HAP-1 (cell line): Measurements from ENCODE around the gene LRRTM3.

Experiments used
- DNase-seq, 2 experiments: peaks; one replicate each; pipeline ENCODE4 v3.0.0-alpha.2; 2016 to 2020; ENCODE audit warnings: low spot score in 2 of 2
- H3K27me3 ChIP-seq: fragments of 250-450 bp; sonication (Bioruptor Pico); 2 replicates; pipeline ENCODE4 v1.5.1; 2020; ENCODE audit warnings: low read depth, mild to moderate bottlenecking, moderate library complexity
- H3K36me3 ChIP-seq: fragments of 250-450 bp; sonication (Bioruptor Pico); replicated peaks from 2 replicates; pipeline ENCODE4 v1.5.1; 2020; ENCODE audit warnings: mild to moderate bottlenecking
- H3K4me1 ChIP-seq: fragments of 250-450 bp; sonication (Bioruptor Pico); 2 replicates; pipeline ENCODE4 v1.5.1; 2020; ENCODE audit warnings: mild to moderate bottlenecking
- H3K4me3 ChIP-seq: fragments of 250-450 bp; sonication (Bioruptor Pico); 2 replicates; pipeline ENCODE4 v1.5.1; 2020; ENCODE audit warnings: mild to moderate bottlenecking, moderate library complexity
- H3K9me3 ChIP-seq: fragments of 250-450 bp; sonication (Bioruptor Pico); 2 replicates; pipeline ENCODE4 v1.5.1; 2020; ENCODE audit warnings: mild to moderate bottlenecking, moderate library complexity
- in situ Hi-C: fragments of 300-500 bp; cut with MboI; formaldehyde crosslinking; loops from 3 replicates; pipeline ENCODE4 v1.14.3; 2020; ENCODE audit warnings: low sequenced_read_pairs, inconsistent platforms, mixed read lengths

The LRRTM3 gene

GRCh38 chr10:66925896-66926715 lies at the start of gene LRRTM3:
Gene LRRTM3, plus strand, starts transcription at chr10:66926036.
- H3K9me3 ChIP-seq: no peaks in the 10 kb centered on the region
- peak within 1 kb of the TSS; percentile 38 for H3K4me3 ChIP-seq
- peak; percentile 87 to 97 for DNase-seq
- peaks cover 25% of the 10 kb centered on the region for H3K4me1 ChIP-seq
- H3K36me3 ChIP-seq: no peaks in the 10 kb centered on the region
- H3K27me3 ChIP-seq: no peaks in the 10 kb centered on the region
- in situ Hi-C loops: loop anchor here (25.0 kb wide), 1 partner anchor 586 kb away; no protein-coding TSS in a partner anchor

GRCh38 chr10:66877361-66877760 lies 48.5 kb upstream of the LRRTM3 start:
- no peaks in the 10 kb centered on the region for H3K36me3 ChIP-seq
- H3K4me1 ChIP-seq: no peaks in the 10 kb centered on the region
- no peaks in the 10 kb centered on the region for H3K9me3 ChIP-seq
- no peak for DNase-seq
- in situ Hi-C loops: no loop called here
- no peaks in the 10 kb centered on the region for H3K27me3 ChIP-seq
- H3K4me3 ChIP-seq: no peak overlapping the region

- Histone ChIP-seq H3K4me3 (no peak overlapping the region), H3K27me3 (no peaks in the 10 kb centered on the region), H3K9me3 (no peaks in the 10 kb centered on the region), H3K36me3 (no peaks in the 10 kb centered on the region), H3K4me1 (no peaks in the 10 kb centered on the region)
- no peak for DNase-seq
- in situ Hi-C loops: no loop called here
Observed at GRCh38 chr10:66880292-66880691, 45.5 kb upstream of the LRRTM3 start.

- H3K27me3 ChIP-seq: no peaks in the 10 kb centered on the region
- no peak overlapping the region for H3K4me3 ChIP-seq
- no peaks in the 10 kb centered on the region for H3K9me3 ChIP-seq
- in situ Hi-C loops: no loop called here
- DNase-seq: no peak
- H3K36me3 ChIP-seq: no peaks in the 10 kb centered on the region
- H3K4me1 ChIP-seq: no peaks in the 10 kb centered on the region
Observed at GRCh38 chr10:66880826-66881225, 45.0 kb upstream of the LRRTM3 start.

GRCh38 chr10:66881814-66882213 lies 44.0 kb upstream of the LRRTM3 start:
- H3K4me1 ChIP-seq: no peaks in the 10 kb centered on the region
- no peaks in the 10 kb centered on the region for H3K27me3 ChIP-seq
- H3K9me3 ChIP-seq: no peaks in the 10 kb centered on the region
- H3K36me3 ChIP-seq: no peaks in the 10 kb centered on the region
- DNase-seq: no peak
- no peak overlapping the region for H3K4me3 ChIP-seq
- in situ Hi-C loops: no loop called here

- Histone ChIP-seq H3K27me3 (no peaks in the 10 kb centered on the region), H3K9me3 (no peaks in the 10 kb centered on the region), H3K4me1 (no peaks in the 10 kb centered on the region), H3K4me3 (no peak overlapping the region), H3K36me3 (no peaks in the 10 kb centered on the region)
- in situ Hi-C loops: no loop called here
- DNase-seq: no peak
Observed at GRCh38 chr10:66882271-66882670, 43.6 kb upstream of the LRRTM3 start.

GRCh38 chr10:66886848-66887247 lies 39.0 kb upstream of the LRRTM3 start:
- DNase-seq: no peak
- Histone ChIP-seq H3K36me3 (no peaks in the 10 kb centered on the region), H3K4me1 (peaks cover 3% of the 10 kb centered on the region), H3K27me3 (no peaks in the 10 kb centered on the region), H3K4me3 (no peak overlapping the region), H3K9me3 (no peaks in the 10 kb centered on the region)
- in situ Hi-C loops: no loop called here

- in situ Hi-C loops: no loop called here
- DNase-seq: no peak
- Histone ChIP-seq H3K36me3 (no peaks in the 10 kb centered on the region), H3K4me1 (peaks cover 12% of the 10 kb centered on the region), H3K27me3 (no peaks in the 10 kb centered on the region), H3K4me3 (no peak overlapping the region), H3K9me3 (no peaks in the 10 kb centered on the region)
Observed at GRCh38 chr10:66888237-66888636, 37.6 kb upstream of the LRRTM3 start.

GRCh38 chr10:66892871-66893270 lies 33.0 kb upstream of the LRRTM3 start:
- Histone ChIP-seq H3K4me3 (no peak overlapping the region), H3K4me1 (peaks cover 23% of the 10 kb centered on the region), H3K27me3 (no peaks in the 10 kb centered on the region), H3K9me3 (no peaks in the 10 kb centered on the region), H3K36me3 (no peaks in the 10 kb centered on the region)
- DNase-seq: peak; percentile 68 to 99
- in situ Hi-C loops: no loop called here

- no peaks in the 10 kb centered on the region for H3K36me3 ChIP-seq
- H3K4me3 ChIP-seq: no peak overlapping the region
- no peaks in the 10 kb centered on the region for H3K27me3 ChIP-seq
- DNase-seq: no peak
- no peaks in the 10 kb centered on the region for H3K4me1 ChIP-seq
- no peaks in the 10 kb centered on the region for H3K9me3 ChIP-seq
- in situ Hi-C loops: no loop called here
Observed at GRCh38 chr10:66910671-66911070, 15.2 kb upstream of the LRRTM3 start.

GRCh38 chr10:66916030-66916429 lies 9.8 kb upstream of the LRRTM3 start:
- peak in 1 of 2 experiments; percentile 0 for DNase-seq
- H3K4me1 ChIP-seq: no peaks in the 10 kb centered on the region
- no peak overlapping the region for H3K4me3 ChIP-seq
- H3K36me3 ChIP-seq: no peaks in the 10 kb centered on the region
- H3K9me3 ChIP-seq: no peaks in the 10 kb centered on the region
- in situ Hi-C loops: no loop called here
- H3K27me3 ChIP-seq: no peaks in the 10 kb centered on the region

GRCh38 chr10:66917104-66917503 lies 8.7 kb upstream of the LRRTM3 start:
- Histone ChIP-seq H3K27me3 (no peaks in the 10 kb centered on the region), H3K4me1 (no peaks in the 10 kb centered on the region), H3K4me3 (no peak overlapping the region), H3K36me3 (no peaks in the 10 kb centered on the region), H3K9me3 (no peaks in the 10 kb centered on the region)
- DNase-seq: no peak
- in situ Hi-C loops: no loop called here

- no peaks in the 10 kb centered on the region for H3K27me3 ChIP-seq
- no peak overlapping the region for H3K4me3 ChIP-seq
- DNase-seq: no peak
- in situ Hi-C loops: no loop called here
- no peaks in the 10 kb centered on the region for H3K9me3 ChIP-seq
- H3K36me3 ChIP-seq: no peaks in the 10 kb centered on the region
- H3K4me1 ChIP-seq: no peaks in the 10 kb centered on the region
Observed at GRCh38 chr10:66919248-66919647, 6.6 kb upstream of the LRRTM3 start.

- in situ Hi-C loops: loop anchor here (25.0 kb wide), 1 partner anchor 587 kb away; no protein-coding TSS in a partner anchor
Observed at GRCh38 chr10:66924674-66925345, 1.0 kb upstream of the LRRTM3 start.

More at GRCh38 chr10:66924674-66925345, 1.0 kb upstream of the LRRTM3 start:
- Histone ChIP-seq H3K36me3 (no peaks in the 10 kb centered on the region), H3K9me3 (no peaks in the 10 kb centered on the region), H3K4me1 (peaks cover 18% of the 10 kb centered on the region), H3K27me3 (no peaks in the 10 kb centered on the region), H3K4me3 (no peak overlapping the region; the same call in 1 of the 2 replicates)
- DNase-seq: peak in 1 of 2 experiments; percentile 55
